PC-3 (cell line): ENCODE measurements around the gene BAIAP2L2. TPM values are rescaled to one million over a fixed set of nuclear protein-coding genes. Genes with fewer than 3 reads are reported as not detected.

Source experiments
- ATAC-seq: fragments of 200-7000 bp; cut with Tn5 transposase; 2 replicates; pipeline ENCODE4 v1.9.1; 2020; ENCODE audit warnings: mild to moderate bottlenecking, moderate library complexity
- BruUV-seq: library from RNA; stranded (reverse); fragments of 400-500 nt; replicated peaks from 2 replicates; lab custom pipeline; 2021; lab: Mats Ljungman, UMichigan
- CTCF ChIA-PET: fragments of 300-600 bp; sonication (Branson Sonifier 250); formaldehyde crosslinking; loops from one replicate; lab custom pipeline; 2022; ENCODE audit warnings: antibody characterized with exemption; lab: Charles Lee
- POLR2A ChIA-PET: fragments of 300-600 bp; sonication (Branson Sonifier 250); formaldehyde crosslinking; loops from one replicate; lab custom pipeline; 2022; ENCODE audit warnings: antibody characterized with exemption; ENCODE audit not compliant: unreplicated experiment; lab: Charles Lee
- DNase-seq: peaks from one replicate; pipeline ENCODE4 v3.0.0-alpha.2; 2015
- H2AFZ ChIP-seq: fragments of 300-600 bp; sonication (generic); 2 replicates; pipeline ENCODE4 v1.6.0; 2016; ENCODE audit warnings: antibody characterized with exemption, low read length
- H3F3A ChIP-seq: fragments of 300-600 bp; sonication (generic); one replicate; pipeline ENCODE4 v1.6.0; 2017; ENCODE audit warnings: antibody characterized with exemption, low read length, control low read depth, mild to moderate bottlenecking; ENCODE audit not compliant: unreplicated experiment
- H3K27ac ChIP-seq: fragments of 300-600 bp; sonication (generic); 2 replicates; pipeline ENCODE4 v1.5.1; 2016; ENCODE audit warnings: mild to moderate bottlenecking, low read length
- H3K27me3 ChIP-seq: fragments of 300-600 bp; sonication (generic); 2 replicates; pipeline ENCODE4 v1.6.1; 2016; ENCODE audit warnings: low read length, mixed read lengths
- H3K36me3 ChIP-seq: fragments of 300-600 bp; sonication (generic); 2 replicates; pipeline ENCODE4 v1.6.1; 2016; ENCODE audit warnings: low read depth, mixed run types, low read length, mixed read lengths
- H3K4me1 ChIP-seq: fragments of 300-600 bp; sonication (generic); 2 replicates; pipeline ENCODE4 v1.5.1; 2016; ENCODE audit warnings: low read length; ENCODE audit not compliant: insufficient read depth
- H3K4me2 ChIP-seq: fragments of 300-600 bp; sonication (generic); 2 replicates; pipeline ENCODE4 v1.6.0; 2016; ENCODE audit warnings: low read length
- H3K4me3 ChIP-seq: fragments of 300-600 bp; sonication (generic); 2 replicates; pipeline ENCODE4 v1.5.1; 2016; ENCODE audit warnings: mild to moderate bottlenecking, low read length, mixed read lengths
- H3K79me2 ChIP-seq: fragments of 300-600 bp; sonication (generic); 2 replicates; pipeline ENCODE4 v1.6.1; 2017; ENCODE audit warnings: low read length, mixed read lengths
- H3K9ac ChIP-seq: fragments of 300-600 bp; sonication (generic); 2 replicates; pipeline ENCODE4 v1.6.0; 2016; ENCODE audit warnings: mild to moderate bottlenecking, low read length
- H3K9me2 ChIP-seq: fragments of 300-600 bp; sonication (generic); replicated peaks from 2 replicates; pipeline ENCODE4 v1.6.1; 2016; ENCODE audit warnings: mixed run types, low read length, mixed read lengths
- H3K9me3 ChIP-seq: fragments of 300-600 bp; sonication (generic); 2 replicates; pipeline ENCODE4 v1.6.1; 2016; ENCODE audit warnings: low read length, mixed read lengths
- H4K20me1 ChIP-seq: fragments of 300-600 bp; sonication (generic); 2 replicates; pipeline ENCODE4 v1.6.1; 2016; ENCODE audit warnings: low read length, mixed read lengths
- CTCF ChIP-seq: fragments of 300-600 bp; sonication (generic); conservative IDR thresholded peaks from 2 replicates; pipeline ENCODE4 v1.5.1; 2017; ENCODE audit warnings: antibody characterized with exemption, low read depth, mild to moderate bottlenecking, low read length
- EZH2 ChIP-seq: fragments of 300-600 bp; sonication (generic); IDR thresholded peaks from one replicate; pipeline ENCODE4 v1.6.1; 2017; ENCODE audit warnings: antibody characterized with exemption, mild to moderate bottlenecking, low read length; ENCODE audit not compliant: unreplicated experiment
- EZH2phosphoT487 ChIP-seq: fragments of 300-600 bp; sonication (generic); IDR thresholded peaks from 2 replicates; pipeline ENCODE4 v1.6.1; 2018; ENCODE audit warnings: mild to moderate bottlenecking, antibody characterized with exemption, low read length, borderline replicate concordance
- intact Hi-C: fragments of 100-400 bp; cut with micrococcal nuclease; formaldehyde crosslinking; loops from 2 replicates; pipeline ENCODE4 v1.9.0; 2023
- total RNA-seq: library from RNA; depleted of rRNA; stranded (reverse); fragments of >200 nt; gene quantifications from 2 replicates; pipeline ENCODE4 v1.2.3, GENCODE V29; 2014

Gene BAIAP2L2
- total RNA-seq, 1 experiment from 2014 or later = 0.80 TPM

GRCh38 chr22:38067761-38068360 is 42.6 kb downstream of the BAIAP2L2 start:
- Histone ChIP-seq H3K9me2 (no peaks in the 10 kb centered on the region), H3K36me3 (peaks cover 4% of the 10 kb centered on the region; the same call in 1 of the 2 replicates), H3K27me3 (no peaks in the 10 kb centered on the region), H3K4me2 (no peak overlapping the region), H3K4me1 (no peaks in the 10 kb centered on the region), H2AFZ (no peak overlapping the region), H3K27ac (no peak overlapping the region), H4K20me1 (no peaks in the 10 kb centered on the region), H3K9ac (no peak overlapping the region), H3K9me3 (no peaks in the 10 kb centered on the region), H3K4me3 (no peak overlapping the region), H3F3A (no peaks in the 10 kb centered on the region), H3K79me2 (no peaks in the 10 kb centered on the region)
- ChIA-PET POLR2A (no interaction called here), CTCF (no interaction called here)
- intact Hi-C loops = no loop called here
- TF ChIP-seq CTCF = no peak
- no peak for TF ChIP-seq EZH2phosphoT487
- no peak for TF ChIP-seq EZH2
- no TSS peak for BruUV-seq
- ATAC-seq = no peak
- no peak for DNase-seq

GRCh38 chr22:38067028-38067415 is 43.5 kb downstream of the BAIAP2L2 start:
- Histone ChIP-seq H3K36me3 (peaks cover 4% of the 10 kb centered on the region; the same call in 1 of the 2 replicates), H3K27ac (no peak overlapping the region), H3K9me2 (no peaks in the 10 kb centered on the region), H3K9me3 (no peaks in the 10 kb centered on the region), H3F3A (no peaks in the 10 kb centered on the region), H3K27me3 (no peaks in the 10 kb centered on the region), H2AFZ (no peak overlapping the region), H4K20me1 (no peaks in the 10 kb centered on the region), H3K4me3 (no peak overlapping the region), H3K9ac (no peak overlapping the region), H3K79me2 (no peaks in the 10 kb centered on the region), H3K4me2 (no peak overlapping the region), H3K4me1 (no peaks in the 10 kb centered on the region)
- ATAC-seq (no peak), DNase-seq (no peak)
- CTCF ChIA-PET = no interaction called here
- TF ChIP-seq EZH2phosphoT487 (no peak), CTCF (no peak), EZH2 (no peak)
- POLR2A ChIA-PET = no interaction called here
- intact Hi-C loops = no loop called here
- BruUV-seq = no TSS peak

- H3K36me3 ChIP-seq = peaks cover 4% of the 10 kb centered on the region; the same call in 1 of the 2 replicates
- ChIA-PET CTCF (no interaction called here), POLR2A (no interaction called here)
- H3K4me1 ChIP-seq = no peaks in the 10 kb centered on the region
- TF ChIP-seq CTCF = no peak
- TF ChIP-seq EZH2 = no peak
- TF ChIP-seq EZH2phosphoT487 = no peak
- ATAC-seq = no peak
- H3K27ac ChIP-seq = no peak overlapping the region
- no peaks in the 10 kb centered on the region for H3K9me3 ChIP-seq
- no peaks in the 10 kb centered on the region for H3K9me2 ChIP-seq
- no peaks in the 10 kb centered on the region for H3K79me2 ChIP-seq
- H3F3A ChIP-seq = no peaks in the 10 kb centered on the region
- no peaks in the 10 kb centered on the region for H4K20me1 ChIP-seq
- DNase-seq = no peak
- no peak overlapping the region for H3K9ac ChIP-seq
- H3K4me2 ChIP-seq = no peak overlapping the region
- H2AFZ ChIP-seq = no peak overlapping the region
- H3K27me3 ChIP-seq = no peaks in the 10 kb centered on the region
- no peak overlapping the region for H3K4me3 ChIP-seq
- intact Hi-C loops = no loop called here
- no TSS peak for BruUV-seq
Observed at GRCh38 chr22:38066381-38067027, 44.0 kb downstream of the BAIAP2L2 start.
